Kidney tubule cell (primary cell): ENCODE measurements around the gene GPR18.
A peak's percentile ranks its signal among the peaks of the same experiment; 100 is the strongest.
"Not testable (repeated sequence)": the region's sequence is repeated elsewhere in the genome, so short reads cannot be mapped to it uniquely, and the experiment has no call there.

ENCODE experiments used
- DNase-seq: peaks from one replicate; pipeline ENCODE4 v3.0.0-alpha.2; 2018; ENCODE audit warnings: low spot score

The GPR18 gene

DNA sequence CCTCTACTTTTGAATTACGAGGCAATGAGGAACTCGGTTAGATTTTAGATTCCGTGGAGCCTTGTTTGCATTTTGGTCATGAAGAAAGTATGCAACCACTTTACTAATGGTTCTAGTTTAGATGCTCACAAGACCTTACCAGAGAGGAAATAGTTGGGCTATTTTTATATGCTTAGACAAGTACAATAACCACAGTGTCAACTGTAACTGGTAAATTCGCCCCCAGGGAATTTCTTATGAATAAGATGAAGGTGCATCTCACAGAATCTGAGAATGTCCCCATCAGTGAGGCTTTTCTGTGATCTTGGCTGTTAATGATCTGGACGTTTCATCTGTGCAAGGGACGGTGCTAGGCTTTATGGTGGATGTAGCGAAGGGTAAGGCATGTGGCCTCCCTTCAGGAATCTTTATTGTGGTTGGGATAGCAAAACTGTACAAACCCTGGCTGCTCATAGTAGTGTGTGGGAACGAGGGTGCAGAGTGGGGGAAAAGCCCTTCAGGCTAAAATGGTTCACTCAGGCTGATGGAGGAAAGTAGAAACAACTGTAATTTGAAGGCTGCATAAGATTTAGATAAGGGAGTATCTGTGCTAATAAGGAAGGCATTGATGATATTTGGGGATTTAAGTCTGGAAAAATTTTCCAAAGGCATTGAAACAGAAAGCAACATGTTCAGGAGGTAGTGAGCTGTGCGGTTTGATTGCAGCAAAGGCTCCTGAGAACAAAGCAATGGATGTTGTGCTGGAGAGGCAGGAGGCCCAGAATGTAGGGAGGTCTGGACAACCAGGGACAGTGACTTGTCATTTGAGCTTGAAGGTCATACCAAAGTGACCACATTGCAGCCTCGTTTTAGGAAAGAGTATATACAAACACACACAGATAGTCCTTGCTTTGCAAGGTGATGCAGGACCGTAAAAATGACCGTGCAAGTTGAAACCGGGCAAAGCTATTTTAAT is 29.2 kb downstream of the GPR18 start:
- peak; percentile 86 for DNase-seq

DNA sequence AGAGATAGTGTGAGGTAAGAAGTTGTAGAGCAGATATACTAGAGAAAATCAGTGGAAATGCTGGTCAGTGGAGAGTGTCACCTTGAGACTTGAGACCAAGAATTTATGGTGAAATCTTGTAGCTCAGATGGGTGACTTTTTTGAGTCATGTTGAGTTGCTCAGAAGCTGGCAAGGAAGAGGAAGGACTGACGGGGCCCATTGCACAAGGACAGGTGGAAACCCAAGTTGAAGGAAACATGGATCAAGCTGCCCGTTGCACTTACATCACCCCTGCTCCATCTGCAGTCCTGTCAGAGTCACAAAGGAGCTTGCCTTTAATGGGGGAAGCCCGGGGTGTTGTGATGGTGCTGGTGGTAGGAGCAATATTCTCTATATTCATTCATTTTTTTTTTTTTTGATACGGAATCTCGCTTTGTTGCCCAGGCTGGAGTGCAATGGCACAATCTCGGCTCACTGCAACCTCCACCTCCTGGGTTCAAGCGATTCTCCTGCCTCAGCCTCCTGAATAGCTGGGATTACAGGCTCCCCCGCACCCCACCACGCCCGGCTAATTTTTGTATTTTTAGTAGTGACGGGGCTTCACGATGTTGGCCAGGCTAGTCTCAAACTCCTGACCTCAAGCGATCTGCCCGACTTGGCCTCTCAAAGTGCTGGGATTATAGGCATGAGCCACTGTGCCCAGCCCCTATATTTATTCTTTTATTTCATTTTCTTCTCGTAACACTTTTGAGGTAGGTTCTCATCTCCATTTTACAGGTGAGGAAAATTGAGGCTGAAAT is 30.1 kb downstream of the GPR18 start:
- peak; percentile 55 for DNase-seq

DNA sequence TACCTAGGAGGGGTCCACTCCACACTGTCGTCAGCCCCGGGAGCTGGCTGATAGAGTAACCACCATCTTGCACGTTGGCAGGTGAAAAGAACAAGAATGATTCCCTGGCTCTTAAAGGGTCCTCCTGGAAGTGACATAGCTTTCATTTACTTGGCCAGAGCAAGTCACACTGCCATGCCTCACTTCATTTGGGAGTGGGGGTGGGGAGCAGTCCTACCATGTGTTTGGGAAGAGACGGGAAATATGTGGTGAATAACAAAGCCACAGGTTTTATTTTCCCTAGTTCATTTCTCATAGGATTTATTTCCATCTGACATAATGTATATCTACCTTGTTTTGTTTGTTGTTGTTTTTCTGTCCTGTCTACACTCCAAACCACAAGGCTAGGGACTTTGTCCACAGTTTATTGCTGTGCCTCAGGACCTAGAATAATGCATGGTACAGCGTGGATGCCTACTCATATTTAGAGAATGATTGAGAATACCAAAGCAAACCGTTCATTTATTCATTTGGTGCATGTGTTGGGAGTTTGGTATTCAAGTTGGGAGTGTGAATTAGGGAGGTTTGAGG is 30.8 kb downstream of the GPR18 start:
- DNase-seq, result no peak

DNA sequence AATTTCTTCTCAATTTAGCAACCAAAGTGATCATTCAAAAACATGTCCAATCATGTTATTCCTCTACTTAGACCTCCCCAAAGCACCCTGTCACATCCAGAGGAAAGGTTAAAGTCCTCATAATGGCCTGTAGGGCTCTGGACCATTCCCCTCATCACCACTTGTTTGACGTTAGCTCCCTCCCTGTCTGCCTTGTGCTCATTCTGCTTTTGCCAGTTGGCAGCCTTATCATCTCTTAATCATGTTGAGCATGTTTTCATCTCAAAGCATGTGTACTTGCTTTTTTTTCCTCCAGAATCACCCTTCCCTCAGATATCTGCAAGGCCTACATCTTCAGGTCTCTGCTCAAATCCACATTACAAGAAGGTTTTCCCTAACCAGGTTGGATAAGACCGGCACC is 31.7 kb downstream of the GPR18 start:
- DNase-seq, result no peak

DNA sequence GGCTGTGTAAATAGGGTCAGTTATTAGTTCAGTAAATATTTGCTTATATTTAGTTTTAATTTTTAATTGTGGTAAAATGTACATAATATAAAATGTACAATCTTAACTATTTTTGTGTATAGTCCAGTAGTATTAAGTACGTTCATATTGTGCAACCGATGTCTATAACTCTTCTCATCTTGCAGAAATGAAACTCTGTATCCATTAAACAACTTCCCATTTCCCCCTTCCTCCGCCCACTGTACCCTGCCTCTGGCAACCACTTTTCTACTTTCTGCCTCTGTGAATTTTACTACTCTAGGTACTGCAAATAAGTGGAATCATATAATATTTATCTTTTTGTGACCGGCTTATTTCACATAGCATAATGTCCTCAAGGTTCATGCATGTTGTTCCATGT is 33.1 kb downstream of the GPR18 start:
- DNase-seq, result no peak

DNA sequence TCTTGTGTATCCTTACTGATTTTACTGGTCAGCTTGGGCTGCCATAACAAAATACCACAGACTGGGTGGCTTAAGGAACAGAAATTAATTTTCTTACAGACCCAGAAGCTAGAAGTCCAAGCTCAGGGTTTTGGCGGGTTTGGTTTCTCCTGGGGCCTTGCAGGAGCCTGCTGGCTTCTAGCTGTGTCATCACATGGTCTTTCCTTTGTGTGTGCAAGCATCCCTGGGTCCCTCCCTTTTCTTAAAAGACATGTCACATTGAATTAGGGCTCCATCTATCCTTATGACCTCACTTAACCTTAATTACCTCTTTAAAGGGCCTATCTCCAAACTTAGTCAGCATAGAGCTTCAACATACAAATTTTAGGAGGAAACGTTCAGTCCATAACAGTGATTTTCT is 34.2 kb downstream of the GPR18 start:
- DNase-seq, result no peak

DNA sequence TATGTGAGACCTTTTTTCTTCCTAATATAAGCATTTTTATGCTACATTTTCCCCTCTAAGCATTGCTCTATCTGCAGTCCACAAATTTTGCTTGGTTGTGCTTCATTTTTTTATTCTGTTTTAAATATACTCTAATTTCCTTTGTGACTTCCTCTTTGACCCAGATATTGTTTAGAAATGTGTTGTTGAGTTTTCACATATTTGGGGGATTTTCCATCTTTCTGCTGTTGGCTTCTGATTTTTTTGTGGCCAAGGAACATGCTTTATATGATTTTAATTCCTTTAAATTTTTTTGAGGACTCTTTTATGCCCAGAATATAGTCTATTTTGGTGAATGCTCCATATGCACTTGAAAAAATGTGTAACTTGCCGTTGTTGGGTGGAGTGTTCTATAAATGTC is 34.6 kb downstream of the GPR18 start:
- no peak for DNase-seq

DNA sequence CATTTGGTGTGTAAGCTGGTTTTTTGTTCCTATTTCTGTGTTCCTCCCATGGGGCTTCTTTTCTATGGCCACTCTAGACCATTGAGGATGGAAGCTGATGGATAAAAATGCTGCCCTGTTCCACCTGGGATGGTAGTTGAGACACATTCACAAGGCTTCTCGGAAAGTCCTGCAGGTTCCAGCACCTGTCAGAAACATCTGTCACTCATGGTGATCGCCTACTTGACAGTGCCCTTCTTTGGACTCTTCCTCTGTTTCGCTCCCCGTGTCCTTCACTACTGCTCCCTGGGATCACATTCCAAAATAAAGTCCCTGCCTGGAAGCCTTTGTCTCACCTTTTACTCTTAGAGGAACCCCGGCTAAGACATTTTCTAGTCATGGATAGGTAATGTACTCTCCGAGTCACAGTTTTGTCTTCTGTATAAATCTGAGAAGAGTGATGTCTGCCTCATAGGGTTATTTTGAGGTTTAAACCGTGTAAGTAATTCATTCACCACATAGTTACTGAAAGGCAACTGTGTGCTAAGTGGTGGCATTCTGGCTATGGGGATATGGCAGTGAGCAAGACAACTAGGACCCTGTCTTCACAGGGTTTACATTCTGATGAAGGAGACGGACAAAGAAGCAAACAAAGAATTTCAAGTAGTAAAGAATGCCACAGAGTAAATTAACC is 36.5 kb downstream of the GPR18 start:
- DNase-seq, result no peak

DNA sequence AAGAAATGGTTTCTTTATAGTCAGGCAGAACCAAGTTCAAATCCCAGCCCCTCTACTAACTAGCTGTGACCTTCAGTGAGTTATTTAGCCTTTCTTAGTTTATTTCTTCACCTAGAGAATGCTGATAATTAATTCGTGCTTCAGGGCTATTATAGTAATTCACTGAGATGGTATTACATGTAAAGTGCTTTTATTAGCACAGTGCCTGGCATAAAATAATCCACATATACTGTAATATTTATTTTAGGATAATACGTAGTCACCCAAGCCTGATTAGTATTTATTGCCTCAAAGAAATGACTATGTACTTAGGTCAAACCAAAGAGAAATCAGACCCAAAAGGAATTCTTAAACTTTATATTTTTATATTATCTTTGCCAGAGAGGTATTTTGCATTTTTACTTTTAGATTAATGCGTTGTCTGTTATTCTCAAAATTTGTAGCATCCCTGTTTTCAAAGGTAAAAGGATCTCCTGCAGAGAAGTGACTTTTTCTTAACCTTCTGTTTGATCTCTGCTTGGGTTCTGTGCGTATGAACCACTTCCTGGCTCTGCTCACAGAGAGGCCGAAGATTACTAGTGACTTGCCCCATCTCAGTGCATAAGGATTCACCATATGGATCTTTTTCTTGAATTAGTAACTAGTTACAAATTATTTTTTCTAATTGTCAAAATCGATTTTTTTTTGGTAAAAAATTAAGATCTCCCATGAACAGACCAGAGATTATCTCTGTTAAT is 37.8 kb downstream of the GPR18 start:
- no peak for DNase-seq

DNA sequence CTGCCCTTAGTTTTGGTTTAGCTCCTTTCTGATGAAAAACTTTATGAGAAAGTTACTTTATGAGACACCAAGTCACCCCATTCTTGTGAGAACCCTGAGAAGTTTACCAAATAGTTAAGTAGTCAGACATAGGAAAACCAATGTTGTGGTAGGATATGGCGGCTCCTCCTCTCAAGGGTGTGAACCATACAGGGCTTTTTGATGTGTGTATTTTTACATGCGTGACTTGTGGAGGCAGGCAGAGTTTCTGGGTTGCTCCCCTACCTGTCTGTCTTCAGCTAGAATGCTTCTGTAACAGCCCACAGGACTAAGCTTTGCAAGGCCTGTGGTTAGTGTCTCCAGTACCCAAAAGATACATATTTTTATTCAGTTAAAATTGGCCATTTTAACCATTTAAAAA is 39.2 kb downstream of the GPR18 start:
- no peak for DNase-seq

DNA sequence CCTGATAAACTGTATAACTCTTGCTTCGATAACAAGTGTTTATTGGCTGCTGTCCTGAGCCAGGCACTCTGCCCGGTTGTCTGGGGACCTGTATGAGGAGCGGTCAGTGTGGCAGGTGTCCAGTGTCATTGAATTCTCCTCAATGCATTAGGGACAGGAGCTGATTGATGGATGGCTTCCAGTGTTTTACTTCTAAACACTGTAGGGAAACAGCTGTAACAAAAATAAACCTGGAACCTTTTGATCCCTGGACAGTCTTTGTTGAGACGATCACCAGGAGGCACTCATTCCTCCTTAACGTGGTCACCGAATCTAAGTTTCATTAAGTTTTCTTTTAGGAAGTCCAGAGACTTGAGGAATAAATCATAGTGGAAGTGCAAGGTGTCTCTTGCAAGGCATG is 39.6 kb downstream of the GPR18 start:
- no peak for DNase-seq

DNA sequence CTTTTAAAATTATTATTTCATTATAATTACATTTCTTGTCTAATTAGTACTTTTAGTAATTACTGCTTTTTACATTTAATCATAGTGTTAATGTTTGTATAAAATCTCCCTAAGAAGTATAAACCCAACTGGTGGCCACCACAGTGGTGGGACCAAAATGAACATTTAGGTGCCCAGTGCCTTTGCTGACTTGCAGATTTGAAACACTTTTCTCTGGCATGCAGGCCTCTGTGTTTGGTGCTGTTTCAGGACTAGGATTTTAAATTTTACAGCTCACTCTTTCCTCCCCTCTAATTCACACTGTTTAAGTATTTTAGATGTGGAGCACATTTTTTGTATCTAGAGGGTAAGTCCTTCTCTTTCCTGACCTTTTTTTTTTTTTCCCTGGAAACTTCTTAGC is 40.1 kb downstream of the GPR18 start:
- DNase-seq, result no peak

DNA sequence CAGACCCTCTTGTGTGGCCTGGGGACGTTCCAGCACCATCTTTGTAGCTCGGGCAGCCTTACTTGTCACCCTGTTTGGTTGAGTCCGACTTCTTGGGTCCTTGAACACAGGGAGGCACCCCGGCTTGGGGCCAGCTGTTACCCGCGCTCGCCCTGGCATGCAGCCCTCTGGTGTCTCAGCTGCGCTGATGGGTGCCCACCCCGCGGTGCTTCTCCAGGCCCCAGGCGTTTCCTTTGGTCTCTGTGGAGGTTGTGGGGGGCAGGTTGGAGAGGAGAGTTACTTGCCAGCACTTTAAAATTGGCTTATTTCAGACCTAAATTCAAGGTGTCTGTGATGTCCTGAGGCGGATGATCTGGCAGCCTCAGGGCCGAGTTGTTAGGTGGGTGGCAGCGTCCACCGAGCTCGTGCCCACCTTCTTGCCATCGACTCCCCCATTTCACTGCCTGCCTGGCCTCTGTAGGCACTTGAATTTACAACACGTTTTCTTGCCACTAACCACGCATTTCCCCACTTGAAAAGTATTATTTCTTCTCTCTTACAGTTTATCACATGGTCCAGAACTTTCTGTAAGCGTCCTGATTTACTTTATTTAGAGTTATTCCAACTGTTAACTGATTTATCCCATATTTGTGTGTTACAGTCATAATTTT is 40.6 kb downstream of the GPR18 start:
- DNase-seq, result no peak

DNA sequence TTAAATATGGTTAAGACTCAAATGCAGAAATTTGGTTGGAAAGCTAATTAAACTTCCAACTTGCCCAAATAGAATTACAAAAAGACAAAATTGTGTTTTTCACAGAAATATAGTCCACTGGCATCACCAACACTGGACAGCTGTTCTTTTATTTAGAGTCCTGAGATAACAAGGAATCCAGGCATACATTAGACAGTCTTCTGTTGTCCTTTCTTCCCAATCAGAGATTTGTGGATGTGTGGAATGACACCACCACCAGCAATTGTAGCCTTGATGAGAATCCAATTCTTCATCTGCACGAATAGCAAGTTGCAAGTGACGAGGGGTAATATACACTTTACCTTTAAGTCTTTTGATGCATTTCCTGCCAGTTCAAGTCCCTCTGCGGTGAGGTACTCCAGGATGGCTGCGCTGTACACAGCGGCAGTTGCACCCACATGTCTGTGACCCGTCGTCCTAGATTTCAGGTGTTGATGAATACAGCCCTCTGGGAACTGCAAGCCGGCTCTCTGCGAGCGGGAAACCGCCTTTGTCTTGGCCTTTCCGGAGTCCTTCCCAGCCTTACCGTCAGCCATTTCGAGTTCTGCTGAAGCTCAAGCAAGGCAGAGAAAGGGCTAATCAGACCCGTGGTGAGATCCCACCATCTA is 42.9 kb downstream of the GPR18 start:
- no peak for DNase-seq

DNA sequence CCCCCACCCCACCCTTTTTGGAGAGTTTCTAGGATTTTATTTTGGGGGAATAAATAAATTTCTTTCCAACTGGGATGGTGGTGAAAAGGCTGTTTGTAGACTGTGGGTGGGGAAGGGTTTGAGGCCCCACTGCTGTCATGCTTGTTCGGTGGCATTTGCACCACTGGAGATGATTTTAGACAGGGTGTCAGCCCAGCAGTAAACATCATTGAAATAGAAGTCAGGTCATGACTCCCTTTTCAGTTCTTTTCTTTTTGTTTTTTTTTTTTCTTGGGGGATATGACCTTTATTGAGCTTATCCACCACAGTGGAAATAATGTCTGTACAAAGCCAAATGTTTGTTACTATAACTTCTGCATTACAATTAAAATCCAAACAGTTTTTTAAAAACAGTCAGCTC is 43.4 kb downstream of the GPR18 start:
- no peak for DNase-seq

DNA sequence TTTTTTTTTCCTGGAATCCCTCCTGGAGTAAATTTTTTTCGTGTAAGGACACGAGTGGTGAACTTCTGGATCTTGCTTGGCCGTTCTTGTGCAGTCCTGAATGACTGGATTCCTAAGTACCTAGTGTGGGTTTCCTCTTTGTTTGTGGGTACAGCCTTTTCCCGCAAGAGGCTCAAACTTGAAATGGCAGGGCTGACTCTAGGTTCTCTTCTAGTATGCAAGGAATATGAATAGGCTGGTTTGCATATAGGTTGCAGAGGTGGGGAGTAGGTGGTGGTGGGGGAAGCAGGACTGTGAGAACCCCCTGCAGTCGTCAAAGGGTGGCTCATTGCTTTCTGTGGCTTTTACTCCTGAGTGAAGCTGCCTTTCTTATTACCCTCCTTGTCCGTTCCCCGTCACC is 43.9 kb downstream of the GPR18 start:
- DNase-seq, result no peak

DNA sequence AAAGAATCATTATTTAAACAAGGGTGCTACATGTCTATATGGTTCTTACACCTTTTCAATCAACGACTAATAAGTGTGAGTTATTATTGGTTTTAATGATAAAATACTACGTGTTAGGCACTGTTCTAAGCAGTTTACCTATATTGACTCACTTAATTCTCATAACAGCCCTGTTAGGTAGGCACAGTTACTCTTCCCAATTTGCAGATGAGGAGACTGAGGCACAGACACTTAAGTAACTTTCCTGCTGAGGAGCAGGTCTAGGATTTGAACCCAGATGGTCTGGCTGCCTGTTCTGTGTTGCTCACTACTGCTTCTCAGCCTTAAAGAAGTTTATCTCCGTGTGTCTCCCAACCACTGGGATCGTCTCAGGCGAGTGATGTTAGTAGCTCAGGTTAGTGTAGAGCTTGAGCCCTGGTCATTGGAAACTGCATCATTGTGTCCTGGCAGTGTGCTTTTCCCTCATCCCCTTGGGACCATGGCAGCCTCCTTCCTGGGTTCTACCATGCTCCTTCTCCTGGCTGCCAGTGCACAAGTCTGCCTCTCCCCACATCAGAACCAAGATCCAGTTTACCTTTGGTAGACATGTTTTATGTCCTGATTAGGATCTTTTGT is 46.7 kb downstream of the GPR18 start:
- no peak for DNase-seq

DNA sequence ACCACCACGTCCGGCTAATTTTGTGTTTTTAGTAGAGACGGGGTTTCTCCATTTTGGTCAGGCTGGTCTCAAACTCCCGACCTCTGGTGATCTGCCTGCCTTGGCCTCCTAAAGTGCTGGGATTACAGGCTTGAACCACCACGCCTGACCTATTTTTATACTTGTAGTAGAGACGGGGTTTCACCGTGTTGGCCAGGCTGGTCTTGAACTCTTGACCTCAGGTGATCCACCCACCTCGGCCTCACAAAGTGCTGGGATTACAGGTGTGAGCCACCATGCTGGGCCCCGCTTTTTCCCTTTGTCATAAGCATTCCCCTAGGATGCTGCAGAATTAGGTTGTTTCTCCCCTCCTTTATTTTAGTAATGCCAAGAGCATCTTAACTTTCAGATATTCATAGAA is 47.6 kb downstream of the GPR18 start:
- not testable (repeated sequence) for DNase-seq

DNA sequence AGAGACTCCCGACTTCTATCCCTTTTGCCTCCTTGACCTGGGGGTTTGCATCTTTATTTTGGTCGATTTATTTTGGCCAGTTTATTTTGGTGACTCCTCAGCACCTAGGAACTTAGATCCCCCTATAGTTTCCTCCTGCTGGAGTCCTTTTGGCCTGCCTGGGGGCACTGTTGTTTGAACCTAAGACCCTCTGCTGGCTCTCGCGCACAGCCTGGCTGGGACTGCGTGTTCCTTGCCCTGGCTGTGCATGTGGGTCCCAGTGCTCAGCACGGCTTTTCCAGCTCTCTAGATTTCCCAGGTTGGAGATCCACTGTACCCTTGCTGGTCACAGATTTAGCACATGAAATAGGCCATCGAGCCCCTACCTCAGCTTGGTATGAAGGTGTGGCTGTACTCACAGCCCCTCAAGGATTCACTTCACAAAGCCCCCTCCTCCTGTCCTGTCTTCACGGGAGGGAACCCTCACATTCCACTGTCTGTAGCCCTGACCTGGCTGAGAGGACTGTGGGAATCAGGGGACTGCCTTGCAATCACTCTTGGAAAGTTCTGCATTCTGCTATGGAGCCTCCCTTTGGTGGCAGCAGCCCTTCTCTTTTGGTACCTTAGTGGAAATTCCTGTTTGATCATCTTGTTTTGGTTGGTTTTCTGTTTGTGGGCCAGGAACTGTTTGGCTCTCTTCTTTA is 49.2 kb downstream of the GPR18 start:
- no peak for DNase-seq

DNA sequence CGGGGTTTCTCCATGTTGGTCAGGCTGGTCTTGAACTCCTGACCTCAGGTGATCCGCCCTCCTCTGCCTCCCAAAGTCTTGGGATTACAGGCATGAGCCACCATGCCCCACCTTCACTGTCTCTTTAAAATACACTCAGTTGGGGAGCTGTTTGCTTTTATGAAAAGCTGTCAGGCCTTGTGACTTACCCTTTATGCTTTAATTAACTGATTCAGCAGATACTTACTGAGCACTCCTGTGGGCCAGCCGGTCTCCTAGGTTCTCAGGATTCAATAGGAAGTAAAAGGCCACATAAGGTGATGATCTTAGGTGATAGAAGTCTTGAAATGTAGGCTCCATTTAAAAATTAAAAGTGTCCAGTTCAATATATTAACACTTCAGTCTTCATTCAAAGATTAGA is 50.0 kb downstream of the GPR18 start:
- no peak for DNase-seq
